Aorta (tissue), 5 donors: ENCODE measurements around the gene MOGAT1. TPM values are rescaled to one million over a fixed set of nuclear protein-coding genes. Genes with fewer than 3 reads are reported as not detected.

Experiments
- ATAC-seq: fragments of 200-7000 bp; cut with Tn5 transposase; one replicate; pipeline ENCODE4 v1.9.1; 2022; ENCODE audit warnings: moderate library complexity; ENCODE audit not compliant: low FRiP score
- DNase-seq, 2 donors: peaks; one replicate each; pipeline ENCODE4 v3.0.0-alpha.2; 2020
- H3K27ac ChIP-seq, 2 donors: one replicate each; pipeline ENCODE4 v1.5.1; 2013; ENCODE audit warnings: low read length in 2 of 2, mild to moderate bottlenecking in 2 of 2, moderate library complexity in 2 of 2, control low read depth in 1 of 2, inconsistent platforms in 1 of 2, low read depth in 1 of 2
- H3K27me3 ChIP-seq, 2 donors: one replicate each; pipeline ENCODE4 v1.6.1; 2013; ENCODE audit warnings: control low read depth in 1 of 2, low read length in 1 of 2, mild to moderate bottlenecking in 1 of 2, moderate library complexity in 1 of 2; ENCODE audit not compliant: insufficient read depth in 2 of 2, control insufficient read depth in 1 of 2
- H3K36me3 ChIP-seq, 2 donors: one replicate each; pipeline ENCODE4 v1.6.1; 2013; ENCODE audit warnings: control low read depth in 1 of 2, low read length in 1 of 2, mild to moderate bottlenecking in 1 of 2; ENCODE audit not compliant: insufficient read depth in 2 of 2, control insufficient read depth in 1 of 2
- H3K4me1 ChIP-seq, 2 donors: one replicate each; pipeline ENCODE4 v1.6.1; 2013; ENCODE audit warnings: low read length in 2 of 2, control low read depth in 1 of 2, mild to moderate bottlenecking in 1 of 2, moderate library complexity in 1 of 2; ENCODE audit not compliant: insufficient read depth in 2 of 2, control insufficient read depth in 1 of 2
- H3K4me3 ChIP-seq, 2 donors: one replicate each; pipeline ENCODE4 v1.5.1; 2013; ENCODE audit warnings: low read length in 2 of 2, control low read depth in 1 of 2, mild to moderate bottlenecking in 1 of 2
- H3K9me3 ChIP-seq: one replicate; pipeline ENCODE4 v1.6.1; 2013; ENCODE audit warnings: mild to moderate bottlenecking, low read length; ENCODE audit not compliant: control insufficient read depth
- WGBS, 2 donors: extraction: QIAGEN DNeasy Blood & Tissue Kit; methylation state at CpG; one replicate each; pipeline ENCODE4 v1.1.7; 2013; 5-methylcytosine and 5-hydroxymethylcytosine counted together
- intact Hi-C, 2 donors: fragments of 100-400 bp; cut with DNase I; formaldehyde crosslinking; loops; one replicate each; pipeline versions ENCODE4 v1.14.2 to v1.15.0; 2022
- polyA plus RNA-seq, 2 donors: library from polyadenylated mRNA; stranded (reverse); fragments of 200-250 nt; gene quantifications; one replicate each; pipeline ENCODE4 v1.2.3, GENCODE V29; 2013
- total RNA-seq, 2 donors: library from RNA; stranded (reverse); fragmentation: NEBNext Ultra II Directional; extraction: Animal tissue kit (Norgen Biotek cat#: 25700); gene quantifications; one replicate each; pipeline ENCODE4 v1.2.1, GENCODE V29; 2021
- donor health status: healthy with polysubstance abuse.
- donor health status: Bipolar disorder and iron deficiency.
- donor health status: DM: no; HTN: no; CAD: no.
- donor health status: DM: no; HTN: no; CAD: no.
- donor health status: DM: yes; HTN: yes; CAD: no.

The MOGAT1 gene
- total and polyA plus RNA-seq, 4 donors: not detected

DNA sequence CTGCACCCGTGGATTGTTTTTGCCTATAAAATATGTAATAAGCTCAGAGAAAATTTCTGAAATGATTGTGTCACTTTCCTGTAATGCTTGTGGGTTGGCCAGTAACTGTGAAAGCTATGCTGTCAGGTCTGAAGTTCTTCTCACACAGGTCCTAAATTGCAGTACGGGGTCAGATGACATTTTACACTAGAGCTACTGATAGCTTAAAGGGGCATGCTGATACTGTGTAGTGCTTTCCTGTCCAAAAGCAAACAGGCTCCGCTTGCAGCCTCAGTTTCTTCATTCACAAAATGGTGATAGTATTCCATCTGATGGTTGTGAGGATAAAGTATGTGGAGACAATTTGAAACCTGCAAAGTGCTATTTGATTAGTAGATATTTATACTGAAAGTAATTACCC lies 8.0 kb upstream of the MOGAT1 start:
- no peaks in the 10 kb centered on the region for H3K36me3 ChIP-seq
- H3K27me3 ChIP-seq: no peaks in the 10 kb centered on the region
- H3K9me3 ChIP-seq: no peaks in the 10 kb centered on the region
- 62 to 65% methylated on average over 3 of the region's 3 CpGs for WGBS, 2 donors
- no peaks in the 10 kb centered on the region for H3K4me1 ChIP-seq
- no peak overlapping the region for H3K4me3 ChIP-seq
- DNase-seq: no peak
- no peak overlapping the region for H3K27ac ChIP-seq
- intact Hi-C loops: no loop called here
- no peak for ATAC-seq

DNA sequence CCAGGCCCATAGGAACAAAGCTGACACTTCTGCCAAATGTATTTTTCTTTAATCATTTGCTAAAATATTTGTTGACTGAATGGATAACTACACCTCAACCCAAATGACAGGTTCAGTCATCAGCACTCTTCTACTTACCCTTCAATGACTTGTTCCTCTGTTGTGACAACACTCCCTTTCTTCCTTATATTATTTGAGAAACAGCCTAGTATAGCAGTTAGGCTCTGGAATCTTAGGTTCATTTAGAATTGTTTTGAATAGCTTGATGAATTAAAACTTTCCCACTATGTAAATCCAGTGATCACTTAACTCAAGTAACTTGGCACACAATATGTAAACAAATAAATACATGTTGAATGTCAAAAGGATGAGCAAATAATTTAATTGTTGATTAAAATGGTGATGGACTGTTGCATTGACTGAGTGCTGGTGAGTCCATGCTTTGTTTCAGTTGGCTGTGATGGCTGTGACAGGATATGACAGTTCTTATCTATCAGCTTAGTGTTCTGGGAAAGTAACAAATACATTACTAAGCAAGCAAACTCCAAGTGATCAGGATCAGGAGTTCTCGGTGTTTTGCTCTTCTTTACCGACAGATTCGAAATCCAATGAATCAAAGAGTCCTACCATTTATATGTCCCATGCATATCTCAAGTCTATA lies 2.8 kb upstream of the MOGAT1 start:
- intact Hi-C loops: no loop called here
- H3K36me3 ChIP-seq: no peaks in the 10 kb centered on the region
- H3K27me3 ChIP-seq: no peaks in the 10 kb centered on the region
- no peak for ATAC-seq
- H3K4me3 ChIP-seq: no peak overlapping the region
- DNase-seq: no peak
- H3K27ac ChIP-seq: no peak overlapping the region
- H3K9me3 ChIP-seq: no peaks in the 10 kb centered on the region
- 94 to 97% methylated on average over 3 of the region's 3 CpGs for WGBS, 2 donors
- no peaks in the 10 kb centered on the region for H3K4me1 ChIP-seq

DNA sequence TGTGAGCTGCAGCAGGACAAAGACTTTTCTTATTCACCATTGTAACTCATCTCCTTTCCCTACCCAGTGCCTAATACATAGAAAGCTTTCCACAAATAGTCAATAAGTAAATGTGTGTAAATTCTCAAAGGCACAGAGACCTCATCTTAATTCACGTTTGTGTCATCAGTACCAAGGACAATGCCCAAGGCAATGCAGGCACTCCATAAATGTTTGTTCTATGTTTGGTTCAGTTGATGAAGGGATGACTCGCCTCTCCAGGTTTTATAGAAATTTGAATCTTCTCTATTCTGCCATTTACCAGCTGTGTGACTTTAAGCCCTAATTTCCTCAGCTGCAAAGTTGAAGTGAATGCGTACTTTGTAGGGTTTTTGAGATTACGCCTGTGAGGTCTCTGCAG lies 2.1 kb upstream of the MOGAT1 start:
- H3K36me3 ChIP-seq: no peaks in the 10 kb centered on the region
- no peaks in the 10 kb centered on the region for H3K9me3 ChIP-seq
- H3K27me3 ChIP-seq: no peaks in the 10 kb centered on the region
- DNase-seq (no peak), ATAC-seq (no peak)
- no peak overlapping the region for H3K4me3 ChIP-seq
- 76 to 77% methylated on average over 4 of the region's 4 CpGs for WGBS, 2 donors
- H3K27ac ChIP-seq: no peak overlapping the region
- intact Hi-C loops: no loop called here
- no peaks in the 10 kb centered on the region for H3K4me1 ChIP-seq

DNA sequence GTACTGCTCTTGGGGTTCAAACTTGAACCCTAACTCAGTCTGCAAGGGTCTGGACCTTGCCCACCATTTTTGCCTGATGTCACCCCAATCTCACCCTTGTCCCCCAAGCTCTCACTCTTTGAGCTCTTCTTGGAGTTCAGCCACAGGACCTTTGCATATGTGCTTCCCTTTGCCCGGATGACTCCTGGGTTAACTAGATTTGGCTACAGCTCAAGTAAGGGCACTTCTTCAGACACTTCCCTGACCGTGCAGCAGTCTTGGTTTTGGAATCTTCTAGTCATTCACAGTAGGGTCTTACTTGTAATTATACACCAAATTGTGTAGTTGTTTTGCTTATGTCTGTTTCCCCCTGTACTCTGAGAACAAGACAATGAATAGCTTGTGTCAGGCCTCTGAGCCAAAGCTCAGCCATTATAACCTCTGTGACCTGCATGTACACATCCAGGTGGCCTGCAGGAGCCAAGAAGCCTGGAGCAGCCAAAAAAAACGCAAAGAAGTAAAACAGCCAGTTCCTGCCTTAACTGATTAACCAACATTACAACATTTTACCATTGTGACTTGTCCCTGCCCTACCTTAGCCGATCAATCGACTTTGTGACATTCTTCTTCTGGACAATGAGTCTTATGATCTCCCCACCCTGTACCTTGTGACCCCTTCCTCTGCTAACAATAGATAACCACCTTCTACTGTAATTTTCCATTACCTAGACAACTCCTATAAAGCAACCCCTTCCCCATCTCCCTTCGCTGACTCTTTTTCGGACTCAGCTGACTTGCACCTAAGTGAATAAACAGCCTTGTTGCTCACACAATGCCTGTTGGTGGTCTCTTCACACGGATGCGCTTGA lies 1.0 kb upstream of the MOGAT1 start:
- Histone ChIP-seq H3K4me3 (no peak overlapping the region), H3K9me3 (no peaks in the 10 kb centered on the region), H3K4me1 (no peaks in the 10 kb centered on the region), H3K36me3 (no peaks in the 10 kb centered on the region), H3K27ac (no peak overlapping the region), H3K27me3 (no peaks in the 10 kb centered on the region)
- DNase-seq: no peak
- WGBS, 2 donors: 76 to 79% methylated on average over 9 of the region's 9 CpGs
- intact Hi-C loops: no loop called here
- ATAC-seq: no peak

DNA sequence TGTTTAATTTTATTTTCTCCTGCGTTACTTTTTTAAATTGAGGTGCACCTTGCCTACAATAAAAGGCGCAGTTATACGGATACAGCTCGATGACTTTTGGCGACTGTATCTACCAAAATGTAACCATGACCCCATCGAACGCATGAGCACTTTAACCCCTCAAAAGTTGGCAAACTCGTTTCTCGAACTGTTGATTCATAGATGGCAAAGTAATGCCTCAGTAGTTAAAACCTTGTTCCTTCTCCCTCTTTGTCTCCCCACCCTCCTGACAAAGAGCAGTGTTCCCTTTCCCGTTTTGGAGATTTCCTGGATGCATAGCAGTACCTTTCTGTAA lies 577 bp downstream of the MOGAT1 start:
- Histone ChIP-seq H3K4me3 (peak overlapping the region in 1 of 2 donors; percentile 36), H3K9me3 (no peaks in the 10 kb centered on the region), H3K4me1 (no peaks in the 10 kb centered on the region), H3K36me3 (no peaks in the 10 kb centered on the region), H3K27me3 (no peaks in the 10 kb centered on the region), H3K27ac (no peak overlapping the region)
- WGBS, 2 donors: 26 to 29% methylated on average over 10 of the region's 10 CpGs
- ATAC-seq: no peak
- no peak for DNase-seq
- intact Hi-C loops: no loop called here

DNA sequence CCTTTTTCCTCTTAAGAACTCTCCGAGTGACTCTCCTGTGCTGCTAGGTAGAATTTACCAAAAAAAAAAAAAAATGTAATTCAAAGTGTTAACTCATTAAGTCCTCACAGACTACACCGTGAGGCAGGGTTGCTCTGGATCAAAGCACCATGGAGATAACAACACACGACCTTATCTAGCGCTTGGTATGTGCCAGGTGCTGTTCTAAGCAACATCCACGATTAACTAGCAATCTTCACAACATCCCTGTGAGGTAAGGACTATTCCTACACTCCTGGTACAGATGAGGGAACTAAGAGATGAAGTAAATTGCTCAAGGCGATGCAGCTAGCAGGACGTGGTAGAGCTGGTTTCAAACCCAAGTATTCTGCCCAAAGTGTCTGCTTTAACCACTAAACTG lies 1.8 kb downstream of the MOGAT1 start:
- 88 to 91% methylated on average over 7 of the region's 7 CpGs for WGBS, 2 donors

DNA sequence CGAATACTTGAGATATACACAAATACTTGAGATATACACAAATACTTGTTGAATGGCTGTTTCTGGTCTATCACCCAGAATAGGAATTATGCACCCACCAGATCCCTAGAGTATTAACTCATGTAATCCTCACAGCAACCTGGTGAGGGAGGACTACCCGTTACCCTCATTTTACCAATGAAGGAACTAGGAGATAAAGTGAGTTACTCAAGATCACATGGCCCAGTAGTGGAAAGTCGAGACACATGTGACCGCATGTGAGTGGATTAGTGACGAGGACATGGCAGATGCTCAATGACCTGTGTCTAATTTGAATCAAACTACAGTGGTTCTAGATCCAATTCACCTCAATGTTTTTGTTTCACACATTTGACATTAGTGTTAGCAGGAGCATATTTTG lies 2.4 kb downstream of the MOGAT1 start:
- no peak overlapping the region for H3K4me3 ChIP-seq
- intact Hi-C loops: no loop called here
- 89 to 95% methylated on average over 5 of the region's 5 CpGs for WGBS, 2 donors

More for the DNA sequence above, 1.8 kb downstream of the MOGAT1 start:
- no peaks in the 10 kb centered on the region for H3K27me3 ChIP-seq
- intact Hi-C loops: no loop called here
- no peaks in the 10 kb centered on the region for H3K36me3 ChIP-seq
- H3K4me1 ChIP-seq: no peaks in the 10 kb centered on the region
- no peak overlapping the region for H3K4me3 ChIP-seq
- ATAC-seq (no peak), DNase-seq (no peak)
- no peak overlapping the region for H3K27ac ChIP-seq
- no peaks in the 10 kb centered on the region for H3K9me3 ChIP-seq

DNA sequence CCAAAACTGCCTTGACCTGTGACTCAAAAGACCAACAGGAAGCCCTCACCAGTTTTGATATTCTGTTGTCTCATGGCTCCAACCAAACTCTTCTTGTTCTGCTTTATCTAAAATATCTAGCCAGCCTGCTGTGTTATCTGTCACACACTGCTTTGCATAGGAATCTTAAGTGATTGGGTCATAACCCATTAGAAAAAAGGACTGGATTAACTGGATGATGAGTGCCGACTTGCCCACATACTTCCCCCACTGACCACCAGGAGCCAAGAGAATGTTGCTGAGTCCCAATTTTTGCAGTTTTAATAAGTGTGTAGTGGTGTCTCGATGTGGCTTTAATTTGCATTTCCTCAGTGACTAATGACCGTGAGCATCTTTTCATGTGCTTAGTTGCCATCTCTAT lies 6.5 kb downstream of the MOGAT1 start:
- ATAC-seq: no peak
- intact Hi-C loops: no loop called here
- WGBS, 2 donors: 84 to 88% methylated on average over 3 of the region's 3 CpGs

More for the DNA sequence above, 2.4 kb downstream of the MOGAT1 start:
- DNase-seq (no peak), ATAC-seq (no peak)
- Histone ChIP-seq H3K27me3 (no peaks in the 10 kb centered on the region), H3K4me1 (no peaks in the 10 kb centered on the region), H3K36me3 (no peaks in the 10 kb centered on the region), H3K9me3 (no peaks in the 10 kb centered on the region), H3K27ac (no peak overlapping the region)

DNA sequence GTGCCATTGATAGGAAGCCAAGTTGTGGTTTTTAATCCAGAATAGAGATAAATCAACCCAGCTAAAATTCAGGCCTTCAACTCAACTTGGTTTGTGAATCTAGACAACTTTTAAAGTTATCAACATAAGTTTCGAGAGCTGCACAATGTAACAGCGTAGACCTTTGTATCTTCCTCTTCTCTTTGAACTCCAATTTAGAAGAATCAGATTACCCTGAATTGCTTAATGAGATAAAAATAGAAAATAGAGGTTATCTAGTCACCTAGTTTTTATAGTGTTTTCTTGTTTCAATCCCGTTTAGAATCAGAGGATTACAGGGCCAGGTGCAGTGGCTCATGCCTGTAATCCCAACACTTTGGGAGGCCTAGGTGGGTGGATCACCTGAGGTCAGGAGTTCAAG lies 12.3 kb downstream of the MOGAT1 start:
- Histone ChIP-seq H3K27ac (no peak overlapping the region), H3K9me3 (no peaks in the 10 kb centered on the region), H3K4me1 (peaks cover 2 to 3% of the 10 kb centered on the region in 2 donors), H3K27me3 (no peaks in the 10 kb centered on the region), H3K4me3 (no peak overlapping the region), H3K36me3 (no peaks in the 10 kb centered on the region)
- 88 to 91% methylated on average over 3 of the region's 3 CpGs for WGBS, 2 donors
- DNase-seq (no peak), ATAC-seq (no peak)
- intact Hi-C loops: no loop called here

More for the DNA sequence above, 6.5 kb downstream of the MOGAT1 start:
- H3K27ac ChIP-seq: no peak overlapping the region
- no peak overlapping the region for H3K4me3 ChIP-seq
- no peaks in the 10 kb centered on the region for H3K27me3 ChIP-seq
- H3K4me1 ChIP-seq: no peaks in the 10 kb centered on the region
- H3K9me3 ChIP-seq: no peaks in the 10 kb centered on the region
- no peaks in the 10 kb centered on the region for H3K36me3 ChIP-seq
- DNase-seq: no peak
